Measurements from ENCODE around the gene SCGN. TPM values are rescaled to one million over a fixed set of nuclear protein-coding genes. Genes with fewer than 3 reads are reported as not detected.

Gene SCGN
- total and polyA plus RNA-seq, 2 of the 13 experiments (the other 11 are each of a cell fraction or from before 2014, with no cell fraction given): 2.9 to 29.0 TPM

GRCh38 chr6:25637960-25638434, 14.0 kb upstream of the SCGN start (continued):
- peak; percentile 91 to 97 for TF ChIP-seq REST (IDR thresholded peaks at IDR 0.05; ENCODE audit: borderline replicate concordance in 1 of 2, low read depth in 1 of 2, low read length in 2 of 2)
- peak; percentile 70; the same call in 1 of the 2 replicates for TF ChIP-seq ZNF331 (CRISPR knock-in tag; IDR thresholded peaks at IDR 0.05)
- 0 out of 2 replicates have a peak, but pooled peaks have one; percentile 6 for TF ChIP-seq KDM1A (CRISPR knock-in tag; IDR thresholded peaks at IDR 0.05)
- TF ChIP-seq ZNF446 (CRISPR knock-in tag; IDR thresholded peaks at IDR 0.05): 0 out of 2 replicates have a peak, but pooled peaks have one; percentile 60
- no peak for TF ChIP-seq ARNT2 (CRISPR knock-in tag; IDR thresholded peaks at IDR 0.05; ENCODE audit: low read depth)
- peak; percentile 41; the same call in 1 of the 2 replicates for TF ChIP-seq ZNF343 (CRISPR knock-in tag; IDR thresholded peaks at IDR 0.05)
- TF ChIP-seq SIN3A (IDR thresholded peaks at IDR 0.05; ENCODE audit: borderline replicate concordance, low read depth, low read length): peak; percentile 53; the same call in 1 of the 2 replicates
- TF ChIP-seq ZNF274 (CRISPR knock-in tag; IDR thresholded peaks at IDR 0.05): 0 out of 2 replicates have a peak, but pooled peaks have one; percentile 47
- peak; percentile 36 for TF ChIP-seq TEAD3 (CRISPR knock-in tag; optimal IDR thresholded peaks at IDR 0.05; ENCODE audit: borderline replicate concordance)
- TF ChIP-seq ZNF580 (CRISPR knock-in tag; IDR thresholded peaks at IDR 0.05; ENCODE audit: borderline replicate concordance, low read depth): 0 out of 2 replicates have a peak, but pooled peaks have one; percentile 23
- no peak for TF ChIP-seq ZBTB39 (CRISPR knock-in tag; IDR thresholded peaks at IDR 0.05)
- TF ChIP-seq MIER2 (CRISPR knock-in tag; IDR thresholded peaks at IDR 0.05): peak; percentile 96
- TF ChIP-seq HOXA9 (CRISPR knock-in tag; IDR thresholded peaks at IDR 0.05; ENCODE audit: borderline replicate concordance): no peak
- peak; percentile 30 for TF ChIP-seq ZFX (CRISPR knock-in tag; IDR thresholded peaks at IDR 0.05; ENCODE audit: low read depth)
- no peak for TF ChIP-seq FOXA1 (IDR thresholded peaks at IDR 0.05)
- 0 out of 2 replicates have a peak, but pooled peaks have one; percentile 6 for TF ChIP-seq FOXA1 (CRISPR knock-in tag; IDR thresholded peaks at IDR 0.05)
- TF ChIP-seq SIX4 (CRISPR knock-in tag; IDR thresholded peaks at IDR 0.05): 0 out of 2 replicates have a peak, but pooled peaks have one; percentile 24
- no peak for TF ChIP-seq NR2F6 (IDR thresholded peaks at IDR 0.05)
- peak; percentile 32; the same call in 1 of the 2 replicates for TF ChIP-seq NR2F6 (CRISPR knock-in tag; IDR thresholded peaks at IDR 0.05)
- TF ChIP-seq SALL1 (CRISPR knock-in tag; IDR thresholded peaks at IDR 0.05): peak; percentile 77
- TF ChIP-seq ZNF644 (CRISPR knock-in tag; IDR thresholded peaks at IDR 0.05; ENCODE audit: low read depth): peak; percentile 84
- peak; percentile 53; the same call in 1 of the 2 replicates for TF ChIP-seq POGZ (CRISPR knock-in tag; IDR thresholded peaks at IDR 0.05)
- peak; percentile 97 for TF ChIP-seq ZEB1 (IDR thresholded peaks at IDR 0.05; ENCODE audit: insufficient replicate concordance, low read depth)
- peak; percentile 39; the same call in 1 of the 2 replicates for TF ChIP-seq ZNF614 (CRISPR knock-in tag; IDR thresholded peaks at IDR 0.05; ENCODE audit: borderline replicate concordance)
- peak; percentile 57 for TF ChIP-seq CTCF (CRISPR knock-in tag; IDR thresholded peaks at IDR 0.05)
